Osteoblast (primary cell): ENCODE measurements around the gene ZNF331. TPM values are rescaled to one million over a fixed set of nuclear protein-coding genes. Genes with fewer than 3 reads are reported as not detected.

ENCODE experiments used
- DNase-seq: peaks from one replicate; pipeline ENCODE4 v3.0.0; 2011; ENCODE audit warnings: low spot score, mixed read lengths; ENCODE audit not compliant: insufficient read length; ENCODE audit errors: missing footprints
- H2AFZ ChIP-seq: 2 replicates; pipeline ENCODE4 v1.6.0; 2011; ENCODE audit warnings: mild to moderate bottlenecking, low read length
- H3K27ac ChIP-seq: 2 replicates; pipeline ENCODE4 v1.5.1; 2011; ENCODE audit warnings: mild to moderate bottlenecking, low read depth, low read length, moderate library complexity
- H3K27me3 ChIP-seq: 2 replicates; pipeline ENCODE4 v1.6.0; 2012; ENCODE audit warnings: mild to moderate bottlenecking, control low read depth, inconsistent platforms, low read length, moderate library complexity; ENCODE audit not compliant: insufficient read depth
- H3K36me3 ChIP-seq: 2 replicates; pipeline ENCODE4 v1.5.1; 2011; ENCODE audit warnings: mild to moderate bottlenecking, low read length, control low read depth, moderate library complexity; ENCODE audit not compliant: insufficient read depth
- H3K4me1 ChIP-seq: 2 replicates; pipeline ENCODE4 v1.5.1; 2011; ENCODE audit warnings: mild to moderate bottlenecking, low read length, control low read depth, moderate library complexity; ENCODE audit not compliant: insufficient read depth
- H3K4me2 ChIP-seq: 2 replicates; pipeline ENCODE4 v1.6.0; 2011; ENCODE audit warnings: mild to moderate bottlenecking, low read length; ENCODE audit not compliant: insufficient read depth
- H3K4me3 ChIP-seq: fragments of 200-600 bp; sonication (generic); 3 replicates; pipeline ENCODE4 v1.5.1; 2012; ENCODE audit warnings: mild to moderate bottlenecking, low read length, inconsistent platforms; ENCODE audit not compliant: insufficient read depth
- H3K79me2 ChIP-seq: 2 replicates; pipeline ENCODE4 v1.6.0; 2012; ENCODE audit warnings: mild to moderate bottlenecking, low read length, control low read depth, inconsistent platforms; ENCODE audit not compliant: insufficient read depth
- H3K9me3 ChIP-seq: 2 replicates; pipeline ENCODE4 v1.5.1; 2011; ENCODE audit warnings: low read depth, low read length, control low read depth
- H4K20me1 ChIP-seq: 2 replicates; pipeline ENCODE4 v1.6.0; 2012; ENCODE audit warnings: mild to moderate bottlenecking, low read length, control low read depth; ENCODE audit not compliant: insufficient read depth
- total RNA-seq: library from RNA; depleted of rRNA; stranded (reverse); fragments of >200 nt; gene quantifications from 2 replicates; pipeline ENCODE4 v1.2.3, GENCODE V29; 2012
- TF ChIP-seq, protein P1 (sequence below): IDR thresholded peaks from 2 replicates; pipeline ENCODE4 v1.5.1; 2011; ENCODE audit warnings: mild to moderate bottlenecking, low read depth, low read length, moderate library complexity; ENCODE audit errors: extremely low read depth

Gene ZNF331
- total RNA-seq, 1 donor: 16.6 TPM

DNA sequence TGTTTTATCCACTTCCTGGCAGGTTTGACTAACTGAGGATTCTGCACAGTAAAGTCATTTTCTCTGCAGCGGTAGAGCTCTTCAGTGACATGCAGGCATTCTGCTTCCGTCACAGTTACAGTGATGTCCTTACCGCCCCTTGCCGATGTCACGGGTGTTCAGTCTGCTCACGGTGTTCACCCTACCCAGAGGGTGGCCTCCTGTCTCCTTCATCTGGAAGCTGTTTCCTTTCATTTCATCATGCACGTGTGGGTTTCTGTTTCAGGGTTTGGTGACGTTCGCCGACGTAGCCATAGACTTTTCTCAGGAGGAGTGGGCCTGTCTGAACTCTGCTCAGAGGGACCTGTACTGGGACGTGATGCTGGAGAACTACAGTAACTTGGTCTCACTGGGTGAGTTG lies 33.4 kb downstream of the ZNF331 start:
- peaks cover 4% of the 10 kb centered on the region for H3K9me3 ChIP-seq
- H4K20me1 ChIP-seq: no peaks in the 10 kb centered on the region
- TF ChIP-seq, protein P1, sequence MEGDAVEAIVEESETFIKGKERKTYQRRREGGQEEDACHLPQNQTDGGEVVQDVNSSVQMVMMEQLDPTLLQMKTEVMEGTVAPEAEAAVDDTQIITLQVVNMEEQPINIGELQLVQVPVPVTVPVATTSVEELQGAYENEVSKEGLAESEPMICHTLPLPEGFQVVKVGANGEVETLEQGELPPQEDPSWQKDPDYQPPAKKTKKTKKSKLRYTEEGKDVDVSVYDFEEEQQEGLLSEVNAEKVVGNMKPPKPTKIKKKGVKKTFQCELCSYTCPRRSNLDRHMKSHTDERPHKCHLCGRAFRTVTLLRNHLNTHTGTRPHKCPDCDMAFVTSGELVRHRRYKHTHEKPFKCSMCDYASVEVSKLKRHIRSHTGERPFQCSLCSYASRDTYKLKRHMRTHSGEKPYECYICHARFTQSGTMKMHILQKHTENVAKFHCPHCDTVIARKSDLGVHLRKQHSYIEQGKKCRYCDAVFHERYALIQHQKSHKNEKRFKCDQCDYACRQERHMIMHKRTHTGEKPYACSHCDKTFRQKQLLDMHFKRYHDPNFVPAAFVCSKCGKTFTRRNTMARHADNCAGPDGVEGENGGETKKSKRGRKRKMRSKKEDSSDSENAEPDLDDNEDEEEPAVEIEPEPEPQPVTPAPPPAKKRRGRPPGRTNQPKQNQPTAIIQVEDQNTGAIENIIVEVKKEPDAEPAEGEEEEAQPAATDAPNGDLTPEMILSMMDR: no peak

DNA sequence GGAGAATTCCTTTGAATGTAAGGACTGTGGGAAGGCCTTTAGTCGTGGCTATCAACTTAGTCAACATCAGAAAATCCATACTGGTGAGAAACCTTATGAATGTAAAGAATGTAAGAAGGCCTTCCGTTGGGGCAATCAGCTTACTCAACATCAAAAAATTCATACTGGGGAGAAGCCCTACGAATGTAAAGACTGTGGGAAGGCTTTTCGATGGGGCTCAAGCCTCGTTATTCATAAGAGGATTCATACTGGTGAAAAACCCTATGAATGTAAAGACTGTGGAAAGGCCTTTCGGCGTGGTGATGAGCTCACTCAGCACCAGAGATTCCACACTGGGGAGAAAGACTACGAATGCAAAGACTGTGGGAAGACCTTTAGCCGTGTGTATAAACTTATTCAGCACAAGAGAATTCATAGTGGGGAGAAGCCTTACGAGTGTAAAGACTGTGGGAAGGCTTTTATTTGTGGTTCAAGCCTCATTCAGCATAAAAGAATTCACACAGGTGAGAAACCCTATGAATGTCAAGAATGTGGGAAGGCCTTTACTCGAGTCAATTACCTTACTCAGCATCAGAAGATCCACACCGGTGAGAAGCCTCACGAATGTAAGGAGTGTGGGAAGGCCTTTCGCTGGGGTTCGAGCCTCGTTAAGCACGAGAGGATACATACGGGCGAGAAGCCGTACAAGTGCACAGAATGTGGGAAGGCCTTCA lies 39.2 kb downstream of the ZNF331 start:
- Histone ChIP-seq H3K4me3 (no peak overlapping the region), H3K79me2 (no peaks in the 10 kb centered on the region), H3K9me3 (peaks cover 13% of the 10 kb centered on the region), H3K27me3 (no peaks in the 10 kb centered on the region), H3K4me1 (no peaks in the 10 kb centered on the region), H4K20me1 (no peaks in the 10 kb centered on the region), H3K36me3 (peaks cover 49% of the 10 kb centered on the region), H2AFZ (no peak overlapping the region), H3K27ac (no peak overlapping the region), H3K4me2 (no peak overlapping the region)
- no peak for DNase-seq
- TF ChIP-seq, protein P1: no peak

More for the DNA sequence above, 33.4 kb downstream of the ZNF331 start:
- H3K27me3 ChIP-seq: no peaks in the 10 kb centered on the region
- no peak overlapping the region for H3K4me2 ChIP-seq
- H3K4me3 ChIP-seq: no peak overlapping the region
- no peak overlapping the region for H2AFZ ChIP-seq
- no peaks in the 10 kb centered on the region for H3K4me1 ChIP-seq
- peaks cover 3% of the 10 kb centered on the region for H3K79me2 ChIP-seq
- DNase-seq: no peak
- H3K36me3 ChIP-seq: peaks cover 45% of the 10 kb centered on the region
- H3K27ac ChIP-seq: no peak overlapping the region

DNA sequence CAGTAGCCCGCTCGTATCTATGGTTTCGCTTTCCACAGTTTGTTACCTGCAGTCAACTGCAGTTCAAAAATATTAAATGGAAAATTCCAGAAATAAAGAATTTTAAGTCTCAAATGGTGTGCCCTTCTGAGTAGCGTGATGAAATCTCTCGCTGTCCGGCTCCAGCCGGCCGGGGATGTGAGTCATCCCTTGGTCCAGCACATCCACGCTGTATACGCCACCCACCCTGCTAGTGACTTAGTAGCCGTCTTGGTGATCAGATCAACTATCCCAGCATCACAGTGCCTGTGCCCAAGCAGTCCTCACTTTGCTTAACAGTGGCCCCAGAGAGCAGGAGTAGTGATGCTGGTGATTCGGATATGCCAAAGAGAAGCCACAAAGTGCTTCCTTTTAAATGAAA lies 40.0 kb downstream of the ZNF331 start:
- Histone ChIP-seq H4K20me1 (no peaks in the 10 kb centered on the region), H2AFZ (no peak overlapping the region), H3K4me2 (no peak overlapping the region), H3K9me3 (peaks cover 13% of the 10 kb centered on the region), H3K79me2 (no peaks in the 10 kb centered on the region), H3K27ac (no peak overlapping the region), H3K4me3 (no peak overlapping the region), H3K4me1 (no peaks in the 10 kb centered on the region), H3K36me3 (peaks cover 48% of the 10 kb centered on the region), H3K27me3 (no peaks in the 10 kb centered on the region)
- TF ChIP-seq, protein P1: no peak
- DNase-seq: no peak

DNA sequence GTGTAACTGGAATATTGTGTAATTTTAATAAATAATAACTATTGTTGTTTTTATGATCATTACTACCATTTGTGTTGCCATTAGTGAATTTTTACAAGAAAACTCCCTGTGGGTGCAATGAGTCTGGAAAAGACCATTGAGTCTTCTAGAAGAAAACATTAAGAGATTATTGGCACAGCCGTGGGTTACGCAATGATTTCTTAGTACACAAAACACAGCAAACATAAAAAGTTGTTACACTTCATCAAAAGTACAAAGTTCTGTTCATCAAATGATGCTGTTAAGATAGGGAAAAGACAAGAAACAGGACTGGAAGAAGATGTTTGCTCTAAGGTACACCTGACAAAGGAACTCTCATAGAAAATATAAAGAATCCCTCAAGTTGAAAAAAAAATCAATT lies 41.6 kb downstream of the ZNF331 start:
- DNase-seq: no peak
- no peak overlapping the region for H2AFZ ChIP-seq
- H3K4me2 ChIP-seq: no peak overlapping the region
- H3K79me2 ChIP-seq: no peaks in the 10 kb centered on the region
- no peaks in the 10 kb centered on the region for H3K27me3 ChIP-seq
- no peaks in the 10 kb centered on the region for H3K4me1 ChIP-seq
- TF ChIP-seq, protein P1: no peak
- no peaks in the 10 kb centered on the region for H4K20me1 ChIP-seq
- H3K4me3 ChIP-seq: no peak overlapping the region
- H3K9me3 ChIP-seq: peaks cover 9% of the 10 kb centered on the region
- H3K27ac ChIP-seq: no peak overlapping the region
- H3K36me3 ChIP-seq: peaks cover 36% of the 10 kb centered on the region
